Thoracic aorta (tissue), 2 donors: ENCODE measurements around the gene CRYL1. TPM values are rescaled to one million over a fixed set of nuclear protein-coding genes. Genes with fewer than 3 reads are reported as not detected.
"Not testable (repeated sequence)": the region's sequence is repeated elsewhere in the genome, so short reads cannot be mapped to it uniquely, and the experiment has no call there.

ENCODE experiments used
- ATAC-seq: fragments of 150-250 bp; one replicate; pipeline ENCODE4 v1.8.0; 2017; ENCODE audit warnings: low read depth; ENCODE audit not compliant: insufficient number of reproducible peaks, low FRiP score
- DNase-seq: peaks from one replicate; pipeline ENCODE4 v3.0.0-alpha.2; 2020; ENCODE audit warnings: low spot score
- H3K27ac ChIP-seq, 2 donors: fragments of 200-600 bp; sonication (generic); 1 replicate in 1 of 2; 2 replicates in 1 of 2; pipeline ENCODE4 v1.5.1; 2016; ENCODE audit warnings: mild to moderate bottlenecking in 2 of 2, moderate library complexity in 2 of 2
- H3K27me3 ChIP-seq: fragments of 200-600 bp; sonication (generic); replicated peaks from 2 replicates; pipeline ENCODE4 v1.6.0; 2016; ENCODE audit warnings: mild to moderate bottlenecking; ENCODE audit not compliant: insufficient read depth
- H3K36me3 ChIP-seq: fragments of 200-600 bp; sonication (generic); one replicate; pipeline ENCODE4 v1.5.1; 2016
- H3K4me1 ChIP-seq, 2 donors: fragments of 200-600 bp; sonication (generic); 1 replicate in 1 of 2; 2 replicates in 1 of 2; pipeline versions ENCODE4 v1.5.1 to v1.6.0; 2016; ENCODE audit warnings: low read depth in 2 of 2, mild to moderate bottlenecking in 1 of 2; ENCODE audit not compliant: control insufficient read depth in 1 of 2
- H3K4me3 ChIP-seq: fragments of 200-600 bp; sonication (generic); 2 replicates; pipeline ENCODE4 v1.5.1; 2016; ENCODE audit warnings: mild to moderate bottlenecking
- H3K9me3 ChIP-seq: fragments of 200-600 bp; sonication (generic); 2 replicates; pipeline ENCODE4 v1.5.1; 2016
- total RNA-seq, 2 donors: library from RNA; depleted of rRNA; stranded (reverse); fragments of >200 nt; gene quantifications; one replicate each; pipeline versions ENCODE4 v1.1.0 to v1.2.3, GENCODE V29; 2016
- TF ChIP-seq, protein P1 (sequence below): fragments of 200-600 bp; sonication (generic); IDR thresholded peaks from one replicate; pipeline ENCODE4 v1.5.1; 2019; ENCODE audit warnings: antibody characterized with exemption

Gene CRYL1
- total RNA-seq, 2 donors from 2014 or later = 38.9 to 57.4 TPM

DNA sequence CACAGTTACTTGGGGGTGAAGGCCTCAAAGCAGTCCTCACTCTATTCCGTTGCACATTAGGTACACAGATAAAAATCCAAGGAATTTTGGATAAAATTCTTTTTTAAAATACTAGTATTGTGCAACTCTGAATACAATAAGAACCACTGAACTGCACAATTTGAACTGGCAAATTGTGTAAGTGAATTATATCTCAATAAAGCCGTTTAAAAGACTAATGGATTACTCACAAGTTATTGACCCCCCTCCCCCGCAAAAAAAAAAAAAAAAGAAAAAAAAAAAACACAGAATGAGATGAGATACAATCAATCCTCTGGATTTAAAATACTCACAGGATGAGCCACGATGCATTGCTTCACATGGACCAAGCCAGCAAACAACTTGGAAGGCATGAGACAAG lies 86.4 kb downstream of the CRYL1 start:
- no peak for DNase-seq
- no peaks in the 10 kb centered on the region for H3K27me3 ChIP-seq
- no peaks in the 10 kb centered on the region for H3K4me1 ChIP-seq
- no peak overlapping the region for H3K27ac ChIP-seq
- no peak for ATAC-seq
- no peaks in the 10 kb centered on the region for H3K9me3 ChIP-seq
- no peaks in the 10 kb centered on the region for H3K36me3 ChIP-seq
- H3K4me3 ChIP-seq = no peak overlapping the region
- TF ChIP-seq, protein P1, sequence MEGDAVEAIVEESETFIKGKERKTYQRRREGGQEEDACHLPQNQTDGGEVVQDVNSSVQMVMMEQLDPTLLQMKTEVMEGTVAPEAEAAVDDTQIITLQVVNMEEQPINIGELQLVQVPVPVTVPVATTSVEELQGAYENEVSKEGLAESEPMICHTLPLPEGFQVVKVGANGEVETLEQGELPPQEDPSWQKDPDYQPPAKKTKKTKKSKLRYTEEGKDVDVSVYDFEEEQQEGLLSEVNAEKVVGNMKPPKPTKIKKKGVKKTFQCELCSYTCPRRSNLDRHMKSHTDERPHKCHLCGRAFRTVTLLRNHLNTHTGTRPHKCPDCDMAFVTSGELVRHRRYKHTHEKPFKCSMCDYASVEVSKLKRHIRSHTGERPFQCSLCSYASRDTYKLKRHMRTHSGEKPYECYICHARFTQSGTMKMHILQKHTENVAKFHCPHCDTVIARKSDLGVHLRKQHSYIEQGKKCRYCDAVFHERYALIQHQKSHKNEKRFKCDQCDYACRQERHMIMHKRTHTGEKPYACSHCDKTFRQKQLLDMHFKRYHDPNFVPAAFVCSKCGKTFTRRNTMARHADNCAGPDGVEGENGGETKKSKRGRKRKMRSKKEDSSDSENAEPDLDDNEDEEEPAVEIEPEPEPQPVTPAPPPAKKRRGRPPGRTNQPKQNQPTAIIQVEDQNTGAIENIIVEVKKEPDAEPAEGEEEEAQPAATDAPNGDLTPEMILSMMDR = no peak

DNA sequence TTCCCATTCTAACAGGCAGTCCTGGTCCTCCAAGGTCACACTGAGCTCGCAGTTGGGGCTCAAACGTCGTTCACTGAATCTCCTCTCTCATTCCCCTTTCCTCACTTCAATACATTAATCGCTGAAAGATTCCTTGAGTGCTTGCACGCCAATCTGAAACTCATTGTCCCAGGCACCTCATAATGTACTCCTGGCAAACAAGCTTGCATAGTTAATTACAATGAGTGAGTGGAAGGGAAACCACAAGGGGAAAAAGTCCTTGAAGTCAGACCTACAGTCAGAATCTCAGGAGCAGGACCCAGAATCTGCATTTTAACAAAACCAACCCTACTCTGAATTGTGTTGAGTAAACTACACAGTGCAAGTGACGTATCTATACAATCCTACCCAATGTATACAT lies 86.9 kb downstream of the CRYL1 start:
- no peaks in the 10 kb centered on the region for H3K4me1 ChIP-seq
- no peaks in the 10 kb centered on the region for H3K9me3 ChIP-seq
- H3K27me3 ChIP-seq = no peaks in the 10 kb centered on the region
- DNase-seq = no peak
- TF ChIP-seq, protein P1 = no peak
- H3K4me3 ChIP-seq = no peak overlapping the region
- no peaks in the 10 kb centered on the region for H3K36me3 ChIP-seq
- no peak for ATAC-seq
- H3K27ac ChIP-seq = no peak overlapping the region

DNA sequence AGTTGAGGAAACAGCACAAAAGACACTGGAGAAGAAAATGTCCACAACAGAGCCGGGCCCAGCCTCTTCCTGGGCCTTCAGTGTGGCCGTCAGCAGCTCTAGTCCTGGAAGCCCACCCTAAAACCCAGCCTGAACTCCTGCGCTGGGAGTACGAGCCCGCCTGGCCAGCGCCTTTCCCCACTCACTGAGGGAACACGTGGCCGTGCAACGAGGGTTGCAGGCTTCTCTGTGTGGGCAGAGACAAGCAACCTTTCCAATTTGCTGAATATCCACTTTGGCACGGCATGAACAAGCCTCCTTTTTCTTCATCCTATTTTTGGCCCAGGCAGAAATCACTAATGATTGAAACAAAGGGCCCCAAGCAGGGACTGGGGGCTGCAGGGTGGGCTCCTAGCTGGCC lies 89.2 kb downstream of the CRYL1 start:
- TF ChIP-seq, protein P1 = no peak
- Histone ChIP-seq H3K27me3 (no peaks in the 10 kb centered on the region), H3K4me1 (no peaks in the 10 kb centered on the region), H3K9me3 (no peaks in the 10 kb centered on the region), H3K27ac (no peak overlapping the region), H3K4me3 (no peak overlapping the region), H3K36me3 (peaks cover 5% of the 10 kb centered on the region)
- no peak for ATAC-seq
- no peak for DNase-seq

DNA sequence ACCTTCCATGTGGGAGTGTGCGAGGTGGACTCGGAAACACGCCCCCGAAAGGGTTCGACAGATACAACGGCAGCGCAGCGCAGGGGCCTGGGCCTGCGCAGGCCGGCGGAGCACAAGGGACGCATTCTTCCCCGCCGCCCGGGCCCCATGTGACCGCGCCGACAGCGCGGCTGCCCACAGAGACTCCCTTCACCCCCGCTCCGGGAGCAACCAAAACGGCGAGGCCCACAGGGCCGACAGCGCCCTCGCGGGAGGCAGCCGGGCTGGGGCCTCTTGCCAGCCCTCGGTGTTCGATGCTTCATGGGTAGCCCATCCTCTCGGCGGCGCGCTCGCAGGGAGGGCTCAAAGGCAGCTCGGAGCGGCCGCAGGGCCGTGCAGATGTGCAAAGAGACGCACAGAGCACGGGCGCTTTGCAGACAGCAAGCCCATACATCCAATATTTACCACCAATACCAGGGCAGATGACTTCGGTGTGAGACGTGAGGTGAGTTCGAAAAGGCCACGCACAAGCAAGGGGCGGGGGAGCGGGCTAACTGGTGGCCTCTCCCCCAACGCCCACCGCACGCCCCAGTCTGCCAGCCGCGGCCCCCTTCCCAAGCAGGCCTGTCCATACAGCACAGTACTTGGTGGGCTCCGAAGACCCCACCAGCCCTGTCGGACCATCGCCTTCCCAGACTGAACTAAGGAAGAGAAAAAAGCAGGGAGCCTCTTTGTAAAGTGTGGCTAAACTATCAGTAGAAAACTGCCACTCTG lies 89.9 kb downstream of the CRYL1 start:
- no peaks in the 10 kb centered on the region for H3K4me1 ChIP-seq
- DNase-seq (no peak), ATAC-seq (no peak)
- H3K27ac ChIP-seq = no peak overlapping the region
- H3K4me3 ChIP-seq = no peak overlapping the region
- TF ChIP-seq, protein P1 = no peak
- H3K36me3 ChIP-seq = peaks cover 5% of the 10 kb centered on the region
- H3K9me3 ChIP-seq = no peaks in the 10 kb centered on the region
- no peaks in the 10 kb centered on the region for H3K27me3 ChIP-seq

DNA sequence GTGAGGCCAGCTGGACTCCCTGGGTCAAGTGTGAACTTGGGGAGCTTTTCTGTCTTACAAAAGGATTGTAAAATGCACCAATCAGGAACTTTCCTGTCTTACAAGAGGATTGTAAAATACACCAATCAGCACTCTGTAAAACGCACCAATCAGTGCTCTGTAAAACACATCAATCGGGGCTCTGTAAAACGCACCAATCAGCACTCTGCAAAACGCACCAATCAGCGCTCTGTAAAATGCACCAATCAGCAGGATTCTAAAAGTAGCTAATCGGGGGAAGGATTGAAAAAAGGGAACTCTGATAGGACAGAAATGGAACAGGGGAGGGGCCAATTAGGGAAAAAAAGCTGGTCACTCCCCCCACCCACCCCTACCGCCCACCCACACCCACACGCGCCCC lies 91.4 kb downstream of the CRYL1 start:
- not testable (repeated sequence) for H3K9me3 ChIP-seq, H3K27me3 ChIP-seq, H3K27ac ChIP-seq

More for the DNA sequence above, 91.4 kb downstream of the CRYL1 start:
- not testable (repeated sequence) for H3K4me1 ChIP-seq, ATAC-seq, H3K36me3 ChIP-seq, DNase-seq, H3K4me3 ChIP-seq
